ENCODE measurements around the gene SETD1B.

SETD1B gene

GRCh38 chr12:121825041-121825523 lies 21.3 kb downstream of the SETD1B start:
- Histone ChIP-seq H3K27me3 (replicated peaks in 2 of 5; ENCODE audit: control insufficient read depth in 4 of 5, insufficient read depth in 5 of 5, low read length in 4 of 5) (no peaks in the 10 kb centered on the region), H3K27ac (ENCODE audit: insufficient read depth in 1 of 2, low read depth in 1 of 2, low read length in 2 of 2, poor library complexity in 1 of 2, severe bottlenecking in 2 of 2) (no peak overlapping the region), H3K4me1 (ENCODE audit: control extremely low read depth in 1 of 4, control insufficient read depth in 4 of 4, insufficient read depth in 4 of 4, low read length in 3 of 4) (no peaks in the 10 kb centered on the region), H3K4me3 (ENCODE audit: control insufficient read depth in 1 of 7, extremely low read depth in 1 of 7, insufficient read depth in 4 of 7, low read depth in 2 of 7, low read length in 6 of 7) (no peak overlapping the region), H3K36me3 (ENCODE audit: control insufficient read depth in 4 of 4, insufficient read depth in 4 of 4, low read length in 3 of 4) (peaks cover 4 to 90% (median 62%) of the 10 kb centered on the region in 4 experiments), H3K9me3 (ENCODE audit: control extremely low read depth in 1 of 5, control insufficient read depth in 4 of 5, insufficient read depth in 2 of 5, low read depth in 1 of 5, low read length in 4 of 5) (no peaks in the 10 kb centered on the region)
- WGBS (ENCODE audit: insufficient coverage): 95% methylated on average over 16 of the region's 18 CpGs
- DNase-seq: no peak
- POLR2A ChIA-PET: no interaction called here
- CTCF ChIA-PET: interaction anchor here (1.0 to 4.9 kb wide), 7 partner anchors 9 to 68 kb away, joined by 3 to 33 read pairs (median 7); partner anchors contain the start of gene RHOF

GRCh38 chr12:121826318-121827150 lies 22.7 kb downstream of the SETD1B start:
- Histone ChIP-seq H3K9me3 (ENCODE audit: control extremely low read depth in 1 of 5, control insufficient read depth in 4 of 5, insufficient read depth in 2 of 5, low read depth in 1 of 5, low read length in 4 of 5) (no peaks in the 10 kb centered on the region), H3K27ac (ENCODE audit: insufficient read depth in 1 of 2, low read depth in 1 of 2, low read length in 2 of 2, poor library complexity in 1 of 2, severe bottlenecking in 2 of 2) (no peak overlapping the region), H3K36me3 (ENCODE audit: control insufficient read depth in 4 of 4, insufficient read depth in 4 of 4, low read length in 3 of 4) (peaks cover 4 to 91% (median 64%) of the 10 kb centered on the region in 4 experiments), H3K4me3 (ENCODE audit: control insufficient read depth in 1 of 7, extremely low read depth in 1 of 7, insufficient read depth in 4 of 7, low read depth in 2 of 7, low read length in 6 of 7) (no peak overlapping the region), H3K27me3 (replicated peaks in 2 of 5; ENCODE audit: control insufficient read depth in 4 of 5, insufficient read depth in 5 of 5, low read length in 4 of 5) (no peaks in the 10 kb centered on the region), H3K4me1 (ENCODE audit: control extremely low read depth in 1 of 4, control insufficient read depth in 4 of 4, insufficient read depth in 4 of 4, low read length in 3 of 4) (no peaks in the 10 kb centered on the region)
- DNase-seq: no peak
- WGBS (ENCODE audit: insufficient coverage): 93% methylated on average over 15 of the region's 18 CpGs
- ChIA-PET POLR2A (interaction anchor here (0.6 kb wide), 2 partner anchors 97 to 216 kb away, joined by 3 to 5 read pairs; no protein-coding TSS in a partner anchor), CTCF (interaction anchor here (1.0 to 4.9 kb wide), 7 partner anchors 10 to 67 kb away, joined by 3 to 33 read pairs (median 7); partner anchors contain the start of genes PSMD9 and RHOF)

DNA sequence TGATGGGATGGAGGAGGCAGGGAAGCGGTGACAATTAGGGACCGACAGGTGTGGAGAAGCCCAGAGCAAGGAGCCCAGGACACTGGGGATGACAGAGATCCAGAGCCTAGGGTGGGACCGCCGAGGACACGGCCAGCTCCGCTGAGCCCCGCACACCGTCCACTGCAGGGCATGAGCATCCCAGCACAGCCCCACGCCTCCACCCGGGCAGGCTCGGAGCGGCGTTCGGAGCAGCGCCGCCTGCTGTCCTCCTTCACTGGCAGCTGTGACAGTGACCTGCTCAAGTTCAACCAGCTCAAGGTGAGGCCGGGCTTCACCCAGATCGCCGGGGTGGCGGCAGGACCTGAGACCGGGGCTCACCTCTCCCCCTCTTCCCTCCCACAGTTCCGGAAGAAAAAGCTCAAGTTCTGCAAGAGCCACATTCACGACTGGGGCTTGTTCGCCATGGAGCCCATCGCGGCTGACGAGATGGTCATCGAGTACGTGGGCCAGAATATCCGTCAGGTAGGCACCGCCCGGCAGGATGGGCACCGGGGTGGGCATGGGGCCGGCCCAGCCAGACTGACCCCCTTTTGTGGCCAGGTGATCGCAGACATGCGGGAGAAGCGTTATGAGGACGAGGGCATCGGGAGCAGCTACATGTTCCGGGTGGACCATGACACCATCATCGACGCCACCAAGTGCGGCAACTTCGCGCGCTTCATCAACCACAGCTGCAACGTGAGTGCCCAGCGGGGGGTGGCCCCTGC lies 23.7 kb downstream of the SETD1B start:
- Histone ChIP-seq H3K4me1 (ENCODE audit: control extremely low read depth in 1 of 4, control insufficient read depth in 4 of 4, insufficient read depth in 4 of 4, low read length in 3 of 4) (no peaks in the 10 kb centered on the region), H3K36me3 (ENCODE audit: control insufficient read depth in 4 of 4, insufficient read depth in 4 of 4, low read length in 3 of 4) (peaks cover 4 to 92% (median 64%) of the 10 kb centered on the region in 4 experiments), H3K27me3 (replicated peaks in 2 of 5; ENCODE audit: control insufficient read depth in 4 of 5, insufficient read depth in 5 of 5, low read length in 4 of 5) (no peaks in the 10 kb centered on the region), H3K27ac (ENCODE audit: insufficient read depth in 1 of 2, low read depth in 1 of 2, low read length in 2 of 2, poor library complexity in 1 of 2, severe bottlenecking in 2 of 2) (no peak overlapping the region), H3K4me3 (ENCODE audit: control insufficient read depth in 1 of 7, extremely low read depth in 1 of 7, insufficient read depth in 4 of 7, low read depth in 2 of 7, low read length in 6 of 7) (no peak overlapping the region), H3K9me3 (ENCODE audit: control extremely low read depth in 1 of 5, control insufficient read depth in 4 of 5, insufficient read depth in 2 of 5, low read depth in 1 of 5, low read length in 4 of 5) (no peaks in the 10 kb centered on the region)
- DNase-seq: no peak
- 98% methylated on average over 46 of the region's 48 CpGs for WGBS (ENCODE audit: insufficient coverage)
- ChIA-PET CTCF (interaction anchor here (0.7 to 4.9 kb wide), 10 partner anchors 9 to 61 kb away, joined by 3 to 33 read pairs (median 6); partner anchors contain the start of genes PSMD9 and RHOF), POLR2A (no interaction called here)

DNA sequence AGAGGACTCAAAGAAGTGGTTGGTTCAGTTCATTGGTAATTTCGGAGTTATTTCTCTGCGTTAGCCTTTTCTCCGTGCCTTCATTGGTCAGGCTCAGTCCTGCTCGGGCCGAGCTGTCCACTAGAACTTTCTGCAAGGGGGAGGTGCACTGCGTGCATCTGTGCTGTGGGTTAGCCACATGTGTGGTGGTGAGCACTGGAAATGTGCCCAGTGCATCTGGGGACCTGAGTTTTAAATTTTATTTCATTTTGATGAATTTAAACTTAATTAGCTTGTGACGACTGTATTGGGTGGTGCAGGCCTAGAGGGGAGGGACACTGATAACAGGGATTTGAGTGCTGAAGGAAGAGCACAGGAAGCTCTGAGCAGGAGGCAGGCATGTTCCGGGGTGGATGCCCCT lies 24.5 kb downstream of the SETD1B start:
- POLR2A ChIA-PET: no interaction called here
- peaks cover 4 to 85% (median 61%) of the 10 kb centered on the region in 4 experiments for H3K36me3 ChIP-seq (ENCODE audit: control insufficient read depth in 4 of 4, insufficient read depth in 4 of 4, low read length in 3 of 4)

GRCh38 chr12:121828826-121829225 lies 25.0 kb downstream of the SETD1B start:
- Histone ChIP-seq H3K9me3 (ENCODE audit: control extremely low read depth in 1 of 5, control insufficient read depth in 4 of 5, insufficient read depth in 2 of 5, low read depth in 1 of 5, low read length in 4 of 5) (no peaks in the 10 kb centered on the region), H3K27me3 (replicated peaks in 2 of 5; ENCODE audit: control insufficient read depth in 4 of 5, insufficient read depth in 5 of 5, low read length in 4 of 5) (no peaks in the 10 kb centered on the region), H3K4me3 (ENCODE audit: control insufficient read depth in 1 of 7, extremely low read depth in 1 of 7, insufficient read depth in 4 of 7, low read depth in 2 of 7, low read length in 6 of 7) (no peak overlapping the region), H3K4me1 (ENCODE audit: control extremely low read depth in 1 of 4, control insufficient read depth in 4 of 4, insufficient read depth in 4 of 4, low read length in 3 of 4) (no peaks in the 10 kb centered on the region), H3K36me3 (ENCODE audit: control insufficient read depth in 4 of 4, insufficient read depth in 4 of 4, low read length in 3 of 4) (peaks cover 3 to 80% (median 59%) of the 10 kb centered on the region in 4 experiments), H3K27ac (ENCODE audit: insufficient read depth in 1 of 2, low read depth in 1 of 2, low read length in 2 of 2, poor library complexity in 1 of 2, severe bottlenecking in 2 of 2) (no peak overlapping the region)
- POLR2A ChIA-PET: no interaction called here
- DNase-seq: no peak
- WGBS (ENCODE audit: insufficient coverage): 97% methylated on average over 8 of the region's 9 CpGs
- CTCF ChIA-PET: interaction anchor here (1.2 to 3.1 kb wide), 3 partner anchors 9 to 18 kb away, joined by 3 to 20 read pairs (median 4); no protein-coding TSS in a partner anchor

More for the DNA sequence above, 24.5 kb downstream of the SETD1B start:
- Histone ChIP-seq H3K9me3 (ENCODE audit: control extremely low read depth in 1 of 5, control insufficient read depth in 4 of 5, insufficient read depth in 2 of 5, low read depth in 1 of 5, low read length in 4 of 5) (no peaks in the 10 kb centered on the region), H3K4me1 (ENCODE audit: control extremely low read depth in 1 of 4, control insufficient read depth in 4 of 4, insufficient read depth in 4 of 4, low read length in 3 of 4) (no peaks in the 10 kb centered on the region), H3K27me3 (replicated peaks in 2 of 5; ENCODE audit: control insufficient read depth in 4 of 5, insufficient read depth in 5 of 5, low read length in 4 of 5) (no peaks in the 10 kb centered on the region), H3K4me3 (ENCODE audit: control insufficient read depth in 1 of 7, extremely low read depth in 1 of 7, insufficient read depth in 4 of 7, low read depth in 2 of 7, low read length in 6 of 7) (no peak overlapping the region), H3K27ac (ENCODE audit: insufficient read depth in 1 of 2, low read depth in 1 of 2, low read length in 2 of 2, poor library complexity in 1 of 2, severe bottlenecking in 2 of 2) (no peak overlapping the region)
- CTCF ChIA-PET: interaction anchor here (0.7 to 3.1 kb wide), 5 partner anchors 9 to 34 kb away, joined by 3 to 20 read pairs (median 4); no protein-coding TSS in a partner anchor
- 100% methylated on average over 5 of the region's 8 CpGs for WGBS (ENCODE audit: insufficient coverage)
- DNase-seq: no peak

GRCh38 chr12:121829250-121829918 lies 25.6 kb downstream of the SETD1B start:
- H3K27ac ChIP-seq (ENCODE audit: insufficient read depth in 1 of 2, low read depth in 1 of 2, low read length in 2 of 2, poor library complexity in 1 of 2, severe bottlenecking in 2 of 2): no peak overlapping the region
- peaks cover 3 to 76% (median 57%) of the 10 kb centered on the region in 4 experiments for H3K36me3 ChIP-seq (ENCODE audit: control insufficient read depth in 4 of 4, insufficient read depth in 4 of 4, low read length in 3 of 4)
- ChIA-PET POLR2A (no interaction called here), CTCF (no interaction called here)
- peak in 1 of 3 donors; percentile 13 for DNase-seq
- H3K9me3 ChIP-seq (ENCODE audit: control extremely low read depth in 1 of 5, control insufficient read depth in 4 of 5, insufficient read depth in 2 of 5, low read depth in 1 of 5, low read length in 4 of 5): no peaks in the 10 kb centered on the region
- WGBS (ENCODE audit: insufficient coverage): 100% methylated on average over 5 of the region's 7 CpGs
- H3K4me1 ChIP-seq (ENCODE audit: control extremely low read depth in 1 of 4, control insufficient read depth in 4 of 4, insufficient read depth in 4 of 4, low read length in 3 of 4): no peaks in the 10 kb centered on the region
- H3K27me3 ChIP-seq (replicated peaks in 2 of 5; ENCODE audit: control insufficient read depth in 4 of 5, insufficient read depth in 5 of 5, low read length in 4 of 5): no peaks in the 10 kb centered on the region
- H3K4me3 ChIP-seq (ENCODE audit: control insufficient read depth in 1 of 7, extremely low read depth in 1 of 7, insufficient read depth in 4 of 7, low read depth in 2 of 7, low read length in 6 of 7): no peak overlapping the region

All from common myeloid progenitor, CD34-positive (primary cell).